K562 (cell line): ENCODE results near the gene ACTBL2. TPM values are rescaled to one million over a fixed set of nuclear protein-coding genes. Genes with fewer than 3 reads are reported as not detected.

ENCODE experiments used
- ATAC-seq: fragments of 200-7000 bp; cut with Tn5 transposase; 3 replicates; pipeline ENCODE4 v1.9.1; 2020; ENCODE audit warnings: moderate library complexity
- BruUV-seq: library from RNA; stranded (reverse); fragments of 400-500 nt; replicated peaks from 2 replicates; lab custom pipeline; 2021; lab: Mats Ljungman, UMichigan
- CTCF ChIA-PET: fragments of 300-600 bp; formaldehyde crosslinking; extraction: SDS; loops from one replicate; lab custom pipeline; 2021; ENCODE audit warnings: low intra/inter-chr PET ratio; lab: Yijun Ruan, JAX
- POLR2A ChIA-PET: fragments of 300-600, 350-650 bp; sonication (Branson Sonifier 250); formaldehyde crosslinking; extraction: SDS; loops from one replicate; lab custom pipeline; 2021; ENCODE audit warnings: antibody characterized with exemption, inconsistent platforms; lab: Yijun Ruan, JAX
- DNase-seq, 4 experiments: peaks; one replicate each; pipeline versions ENCODE4 v3.0.0 to v3.0.0-alpha.2; 2011 to 2018; ENCODE audit warnings: low spot score in 3 of 4, mixed read lengths in 3 of 4; ENCODE audit errors: extremely low read depth in 1 of 4
- FAIRE-seq: peaks from 2 replicates; lab custom pipeline; 2011; peaks lifted over from hg19 to GRCh38; lab: Jason Lieb, UNC
- H2AFZ ChIP-seq: 2 replicates; pipeline ENCODE4 v1.6.0; 2011; ENCODE audit warnings: low read depth, low read length, control low read depth, inconsistent platforms
- H3K27ac ChIP-seq: fragments of 200-600 bp; 3 replicates; pipeline ENCODE4 v1.8.0; 2011; ENCODE audit warnings: low read depth, mild to moderate bottlenecking, control low read depth, inconsistent platforms, low read length, moderate library complexity, mixed read lengths; ENCODE audit errors: extremely low read depth
- H3K27me3 ChIP-seq, 2 experiments: fragments of 300-600 bp in 1 of 2; 2 replicates in 1 of 2; 3 replicates in 1 of 2; pipeline versions ENCODE4 v1.6.0 to v1.8.0; 2011; ENCODE audit warnings: inconsistent platforms in 2 of 2, low read length in 2 of 2, mild to moderate bottlenecking in 1 of 2, mixed read lengths in 1 of 2, moderate library complexity in 1 of 2; ENCODE audit not compliant: control insufficient read depth in 2 of 2, insufficient read depth in 2 of 2
- H3K36me3 ChIP-seq: fragments of 300-600 bp; 3 replicates; pipeline ENCODE4 v1.8.0; 2011; ENCODE audit warnings: mild to moderate bottlenecking, low read length, inconsistent platforms; ENCODE audit not compliant: control insufficient read depth, insufficient read depth
- H3K4me1 ChIP-seq, 2 experiments: fragments of 200-600 bp in 1 of 2; replicated peaks in 1 of 2; 2 replicates in 1 of 2; 3 replicates in 1 of 2; pipeline versions ENCODE4 v1.5.1 to v1.8.0; 2011; ENCODE audit warnings: inconsistent platforms in 2 of 2, low read length in 2 of 2, mild to moderate bottlenecking in 1 of 2, mixed read lengths in 1 of 2, moderate library complexity in 1 of 2; ENCODE audit not compliant: control insufficient read depth in 2 of 2, insufficient read depth in 2 of 2
- H3K4me2 ChIP-seq: 2 replicates; pipeline ENCODE4 v1.6.1; 2011; ENCODE audit warnings: low read length, control low read depth, inconsistent platforms, mixed read lengths; ENCODE audit not compliant: insufficient read depth
- H3K4me3 ChIP-seq: fragments of 200-600 bp; sonication (generic), shearing (Covaris generic); 2 replicates; pipeline ENCODE4 v1.5.1; 2016; ENCODE audit warnings: control low read depth, inconsistent platforms
- H3K79me2 ChIP-seq: fragments of 200-600 bp; 3 replicates; pipeline ENCODE4 v1.8.0; 2011; ENCODE audit warnings: low read length, inconsistent platforms; ENCODE audit not compliant: control insufficient read depth, insufficient read depth
- H3K9ac ChIP-seq, 2 experiments: 2 replicates each; pipeline versions ENCODE4 v1.6.0 to v1.6.1; 2011; ENCODE audit warnings: low read depth in 2 of 2, low read length in 2 of 2, control low read depth in 1 of 2, inconsistent platforms in 1 of 2, mild to moderate bottlenecking in 1 of 2, mixed read lengths in 1 of 2; ENCODE audit not compliant: insufficient read depth in 1 of 2
- H3K9me1 ChIP-seq: one replicate; pipeline ENCODE4 v1.6.0; 2011; ENCODE audit warnings: inconsistent platforms, mild to moderate bottlenecking, low read length, moderate library complexity; ENCODE audit not compliant: control insufficient read depth, insufficient read depth
- H3K9me3 ChIP-seq: replicated peaks from 2 replicates; pipeline ENCODE4 v1.5.1; 2011; ENCODE audit warnings: low read depth, low read length, inconsistent platforms; ENCODE audit not compliant: control insufficient read depth, insufficient read depth
- H4K20me1 ChIP-seq: replicated peaks from 2 replicates; pipeline ENCODE4 v1.6.1; 2011; ENCODE audit warnings: low read length, inconsistent platforms, mixed read lengths; ENCODE audit not compliant: control insufficient read depth, insufficient read depth
- GATA2 ChIP-seq: sonication (generic); formaldehyde crosslinking; IDR thresholded peaks from 2 replicates; pipeline ENCODE4 v1.4.0; 2020; ENCODE audit warnings: mild to moderate bottlenecking, missing genetic modification reagents
- KLF6 ChIP-seq: fragments of 250-450 bp; sonication (Bioruptor Pico); IDR thresholded peaks from 2 replicates; pipeline ENCODE4 v1.4.0; 2020; ENCODE audit warnings: mild to moderate bottlenecking, moderate library complexity, borderline replicate concordance
- MAZ ChIP-seq, 2 experiments: fragments of 450-650 bp in 1 of 2; sonication (generic) in 1 of 2; formaldehyde crosslinking; IDR thresholded peaks in 1 of 2; conservative IDR thresholded peaks in 1 of 2; 2 replicates each; pipeline versions ENCODE4 v1.4.0 to v1.5.0; 2020; ENCODE audit warnings: mild to moderate bottlenecking in 1 of 2, missing genetic modification reagents in 1 of 2
- POLR3A ChIP-seq: IDR thresholded peaks from 2 replicates; pipeline ENCODE4 v1.6.1; 2011; ENCODE audit warnings: borderline replicate concordance, mild to moderate bottlenecking, moderate library complexity; ENCODE audit not compliant: insufficient read length, insufficient read depth; ENCODE audit errors: extremely low read depth
- SMARCC2 ChIP-seq: fragments of 450-650 bp; IDR thresholded peaks from 2 replicates; pipeline ENCODE4 v1.6.1; 2017; ENCODE audit warnings: antibody characterized with exemption, moderate library complexity, mild to moderate bottlenecking, low read depth
- ZNF239 ChIP-seq: fragments of 250-450 bp; sonication (Bioruptor Pico); IDR thresholded peaks from 2 replicates; pipeline ENCODE4 v1.4.0; 2020; ENCODE audit warnings: mild to moderate bottlenecking
- ZNF507 ChIP-seq: conservative IDR thresholded peaks from 2 replicates; pipeline ENCODE4 v1.6.1; 2017; ENCODE audit warnings: missing genetic modification characterization, missing compliant biosample characterization
- WGBS: fragments of 100-300 bp; shearing (Covaris generic); methylation state at CpG from one replicate; pipeline ENCODE4 v1.1.6; 2016; ENCODE audit warnings: low coverage, mixed read lengths; ENCODE audit not compliant: insufficient coverage; ENCODE audit errors: missing lambda C conversion rate; 5-methylcytosine and 5-hydroxymethylcytosine counted together
- in situ Hi-C: fragments of 300-500 bp; cut with MboI; formaldehyde crosslinking; loops from 4 replicates; pipeline ENCODE4 v1.15.0; 2018; ENCODE audit warnings: inconsistent platforms, mixed read lengths
- intact Hi-C: fragments of 100-400 bp; cut with micrococcal nuclease; formaldehyde crosslinking; loops from 2 replicates; pipeline ENCODE4 v1.14.2; 2022
- polyA plus RNA-seq, 8 experiments: library from polyadenylated mRNA; depleted of rRNA in 4 of 8; stranded (reverse) in 5 of 8; unstranded in 3 of 8; fragments of >200 nt; fragmentation: Nextera tagmentation in 2 of 8; fragmentation: Illumina TruSeq in 1 of 8; extraction: Ambion mirVana in 2 of 8; extraction: Trizol in 1 of 8; gene quantifications; 2 replicates each; pipeline versions ENCODE4 v1.2.1 to v1.2.3, GENCODE V29; 2011 to 2014; ENCODE audit warnings: inconsistent platforms in 1 of 8, missing spikeins in 1 of 8
- total RNA-seq, 7 experiments: library from RNA; depleted of rRNA in 6 of 7; stranded (reverse); fragments of >200 nt in 6 of 7; fragmentation: Illumina TruSeq in 2 of 7; extraction: Trizol in 2 of 7; gene quantifications; 2 replicates each; pipeline versions ENCODE4 v1.2.1 to v1.2.3, GENCODE V29; 2011 to 2021; ENCODE audit warnings: low replicate concordance in 1 of 7

Gene ACTBL2
- total and polyA plus RNA-seq, 9 of the 15 experiments (the other 6 are each of a cell fraction or from before 2014, with no cell fraction given) = not detected

GRCh38 chr5:57486027-57486602 is 3.5 kb upstream of the ACTBL2 start:
- Histone ChIP-seq H3K9me1 (no peaks in the 10 kb centered on the region), H3K9ac (no peak overlapping the region), H3K36me3 (no peaks in the 10 kb centered on the region), H3K4me3 (no peak overlapping the region), H3K27ac (no peak overlapping the region), H4K20me1 (no peaks in the 10 kb centered on the region; the same call in 1 of the 2 replicates), H3K4me1 (peaks cover 0 to 4% of the 10 kb centered on the region in 2 experiments; a peak in 1 of 5 replicates), H3K9me3 (no peaks in the 10 kb centered on the region), H3K27me3 (peaks cover 0 to 12% of the 10 kb centered on the region in 2 experiments; a peak in 1 of 5 replicates), H2AFZ (no peak overlapping the region), H3K79me2 (no peaks in the 10 kb centered on the region), H3K4me2 (no peak overlapping the region)
- no peak for FAIRE-seq
- no TSS peak for BruUV-seq
- DNase-seq = no peak
- CTCF ChIA-PET = no interaction called here
- POLR2A ChIA-PET = interaction anchor here (0.7 to 1.0 kb wide), 3 partner anchors 23 to 250 kb away, joined by 3 read pairs; no protein-coding TSS in a partner anchor
- 19% methylated on average over 4 of the region's 4 CpGs for WGBS
- no peak for ATAC-seq
- TF ChIP-seq ZNF239 (no peak), GATA2 (CRISPR knock-in tag) (no peak), ZNF507 (no peak), KLF6 (CRISPR knock-in tag) (no peak), MAZ (CRISPR knock-in tag; conservative IDR thresholded peaks at IDR 0.05 in 1 of 2, IDR thresholded peaks at IDR 0.05 in 1 of 2) (no peak), SMARCC2 (no peak), POLR3A (no peak)
- intact Hi-C loops (no loop called here), in situ Hi-C loops (loop anchor here (25.0 kb wide), 1 partner anchor 976 kb away; the partner anchor contains the start of gene PLK2)
